Muscle layer of duodenum (tissue), 2 donors: ENCODE results near the gene LRRC36.

Source experiments
- H3K27ac ChIP-seq: one replicate; pipeline ENCODE4 v1.7.0; 2013; ENCODE audit warnings: mild to moderate bottlenecking, low read length
- H3K27me3 ChIP-seq: one replicate; pipeline ENCODE4 v1.7.0; 2013; ENCODE audit warnings: low read depth, mild to moderate bottlenecking, control low read depth, low read length
- H3K36me3 ChIP-seq, 2 donors: one replicate each; pipeline ENCODE4 v1.7.0; 2013; ENCODE audit warnings: low read length in 2 of 2, control low read depth in 1 of 2, mild to moderate bottlenecking in 1 of 2; ENCODE audit not compliant: insufficient read depth in 2 of 2, control insufficient read depth in 1 of 2
- H3K4me1 ChIP-seq, 2 donors: one replicate each; pipeline ENCODE4 v1.7.0; 2013; ENCODE audit warnings: low read length in 2 of 2, mild to moderate bottlenecking in 2 of 2, control low read depth in 1 of 2, moderate library complexity in 1 of 2; ENCODE audit not compliant: insufficient read depth in 2 of 2, control insufficient read depth in 1 of 2
- H3K4me3 ChIP-seq, 2 donors: one replicate each; pipeline ENCODE4 v1.7.0; 2013; ENCODE audit warnings: low read length in 2 of 2, low read depth in 1 of 2, mild to moderate bottlenecking in 1 of 2
- H3K9me3 ChIP-seq, 2 donors: one replicate each; pipeline ENCODE4 v1.7.0; 2013; ENCODE audit warnings: low read length in 2 of 2, control low read depth in 1 of 2, mild to moderate bottlenecking in 1 of 2; ENCODE audit not compliant: control insufficient read depth in 1 of 2
- donor health status: healthy.

The LRRC36 gene

GRCh38 chr16:67326472-67327309, at the start of gene LRRC36, which contains the start of gene KCTD19:
Gene LRRC36, plus strand, starts transcription at chr16:67326815. Its CDS starts 48 bp downstream, at chr16:67326863.
Gene KCTD19, minus strand, starts transcription at chr16:67326741. Its CDS starts 34 bp downstream, at chr16:67326707.
- no peaks in the 10 kb centered on the region for H3K9me3 ChIP-seq
- H3K36me3 ChIP-seq, result no peaks in the 10 kb centered on the region
- H3K4me3 ChIP-seq, result peak within 1 kb of the TSS; percentile 31 to 63
- peaks cover 4 to 14% of the 10 kb centered on the region in 2 donors for H3K4me1 ChIP-seq
- H3K27me3 ChIP-seq, result peaks cover 1% of the 10 kb centered on the region
- H3K27ac ChIP-seq, result no peak within 1 kb of the TSS

- Histone ChIP-seq H3K27me3 (no peaks in the 10 kb centered on the region), H3K9me3 (no peaks in the 10 kb centered on the region), H3K36me3 (peaks cover 0 to 9% of the 10 kb centered on the region in 2 donors), H3K4me1 (peaks cover 4 to 11% of the 10 kb centered on the region in 2 donors), H3K27ac (peak overlapping the region; percentile 40), H3K4me3 (no peak overlapping the region)
Measured at GRCh38 chr16:67277294-67277998, 49.2 kb upstream of the LRRC36 start.

- H3K4me3 ChIP-seq, result peak overlapping the region; percentile 59 to 60
- no peaks in the 10 kb centered on the region for H3K9me3 ChIP-seq
- peaks cover 4 to 11% of the 10 kb centered on the region in 2 donors for H3K4me1 ChIP-seq
- H3K36me3 ChIP-seq, result peaks cover 0 to 9% of the 10 kb centered on the region in 2 donors
- no peaks in the 10 kb centered on the region for H3K27me3 ChIP-seq
- H3K27ac ChIP-seq, result peak overlapping the region; percentile 45
Measured at GRCh38 chr16:67277999-67278772, 48.4 kb upstream of the LRRC36 start.

- H3K9me3 ChIP-seq, result no peaks in the 10 kb centered on the region
- peaks cover 4 to 11% of the 10 kb centered on the region in 2 donors for H3K4me1 ChIP-seq
- no peaks in the 10 kb centered on the region for H3K27me3 ChIP-seq
- H3K27ac ChIP-seq, result peak overlapping the region; percentile 45
- H3K36me3 ChIP-seq, result peaks cover 0 to 9% of the 10 kb centered on the region in 2 donors
- peak overlapping the region; percentile 59 to 60 for H3K4me3 ChIP-seq
Measured at GRCh38 chr16:67278773-67279295, 47.8 kb upstream of the LRRC36 start.

GRCh38 chr16:67279296-67280089, 47.1 kb upstream of the LRRC36 start, which contains the start of gene PLEKHG4:
Gene PLEKHG4, plus strand, starts transcription at chr16:67279532. Its CDS starts 513 bp downstream, at chr16:67280045.
- Histone ChIP-seq H3K36me3 (peaks cover 0 to 9% of the 10 kb centered on the region in 2 donors), H3K27ac (peak within 1 kb of the TSS; percentile 45), H3K9me3 (no peaks in the 10 kb centered on the region), H3K4me3 (peak within 1 kb of the TSS; percentile 59 to 60), H3K4me1 (peaks cover 4 to 11% of the 10 kb centered on the region in 2 donors), H3K27me3 (no peaks in the 10 kb centered on the region)

GRCh38 chr16:67280090-67281015, 46.3 kb upstream of the LRRC36 start:
- H3K4me3 ChIP-seq, result no peak overlapping the region
- no peak overlapping the region for H3K27ac ChIP-seq
- H3K4me1 ChIP-seq, result peaks cover 4 to 11% of the 10 kb centered on the region in 2 donors
- peaks cover 0 to 9% of the 10 kb centered on the region in 2 donors for H3K36me3 ChIP-seq
- H3K27me3 ChIP-seq, result no peaks in the 10 kb centered on the region
- H3K9me3 ChIP-seq, result no peaks in the 10 kb centered on the region

- no peaks in the 10 kb centered on the region for H3K27me3 ChIP-seq
- H3K4me3 ChIP-seq, result no peak overlapping the region
- no peak overlapping the region for H3K27ac ChIP-seq
- peaks cover 0 to 5% of the 10 kb centered on the region in 2 donors for H3K36me3 ChIP-seq
- H3K4me1 ChIP-seq, result peaks cover 4 to 11% of the 10 kb centered on the region in 2 donors
- H3K9me3 ChIP-seq, result no peaks in the 10 kb centered on the region
Measured at GRCh38 chr16:67281536-67282446, 44.8 kb upstream of the LRRC36 start.

GRCh38 chr16:67282447-67282805, 44.2 kb upstream of the LRRC36 start:
- no peaks in the 10 kb centered on the region for H3K9me3 ChIP-seq
- peaks cover 0 to 4% of the 10 kb centered on the region in 2 donors for H3K36me3 ChIP-seq

More at GRCh38 chr16:67282447-67282805, 44.2 kb upstream of the LRRC36 start:
- Histone ChIP-seq H3K4me3 (no peak overlapping the region), H3K27me3 (no peaks in the 10 kb centered on the region), H3K4me1 (peaks cover 4 to 9% of the 10 kb centered on the region in 2 donors), H3K27ac (no peak overlapping the region)
